Measurements from ENCODE around the gene VAMP7. TPM values are rescaled to one million over a fixed set of nuclear protein-coding genes. Genes with fewer than 3 reads are reported as not detected.

VAMP7 gene
- total RNA-seq, 1 donor from 2014 or later = 40.6 TPM

DNA sequence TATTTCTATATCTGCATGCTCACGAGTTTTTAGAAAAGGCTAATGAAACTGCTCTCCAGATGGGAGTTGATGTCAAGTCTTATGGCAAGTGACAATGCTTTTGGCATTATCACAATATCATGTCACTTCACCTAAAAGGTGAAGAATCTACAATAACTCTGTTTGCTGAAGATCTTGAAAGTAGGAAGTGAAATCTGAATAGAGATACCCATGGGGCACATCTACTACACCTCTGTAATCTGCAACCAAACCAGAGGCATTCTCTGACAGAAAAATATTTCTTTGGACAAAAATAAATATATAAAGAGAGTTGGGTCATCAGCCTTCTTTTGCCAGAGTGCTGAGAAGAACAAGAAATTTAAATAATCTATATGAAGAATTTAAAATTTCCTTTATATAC lies 3.9 kb upstream of the VAMP7 start:
- TF ChIP-seq CTCF (IDR thresholded peaks at IDR 0.05; ENCODE audit: insufficient read depth, low read length, poor library complexity, severe bottlenecking) = no peak
- no peak for DNase-seq (ENCODE audit: low read depth)
- Histone ChIP-seq H3K4me3 (ENCODE audit: low read depth, low read length) (no peak overlapping the region), H3K36me3 (ENCODE audit: control insufficient read depth, insufficient read depth, low read length) (no peaks in the 10 kb centered on the region), H3K27me3 (ENCODE audit: control insufficient read depth, insufficient read depth, low read length) (no peaks in the 10 kb centered on the region)

GRCh38 chrX:155880586-155881157 lies 473 bp upstream of the VAMP7 start:
- H3K4me3 ChIP-seq (ENCODE audit: low read depth, low read length) = peak overlapping the region; percentile 85
- TF ChIP-seq CTCF (IDR thresholded peaks at IDR 0.05; ENCODE audit: insufficient read depth, low read length, poor library complexity, severe bottlenecking) = no peak
- no peaks in the 10 kb centered on the region for H3K27me3 ChIP-seq (ENCODE audit: control insufficient read depth, insufficient read depth, low read length)
- no peak for DNase-seq (ENCODE audit: low read depth)
- H3K36me3 ChIP-seq (ENCODE audit: control insufficient read depth, insufficient read depth, low read length) = no peaks in the 10 kb centered on the region

DNA sequence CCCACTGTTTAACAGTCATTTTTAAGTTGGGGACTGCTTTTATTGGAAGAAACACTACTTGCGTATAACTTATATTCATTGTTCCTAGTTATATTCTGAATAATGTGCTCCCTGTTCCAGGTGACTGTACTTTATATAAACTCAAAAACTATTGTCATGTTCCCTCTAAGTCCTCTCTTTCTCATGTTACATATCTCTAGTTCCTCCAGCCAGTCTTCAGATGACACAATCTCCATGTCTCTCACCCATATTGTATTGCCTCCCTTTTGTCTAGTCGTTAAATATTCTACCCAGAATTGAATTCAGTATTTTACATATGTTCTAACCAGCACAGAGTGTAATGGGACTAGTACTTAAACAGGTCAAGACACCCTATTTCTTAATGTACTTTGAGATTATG lies 5.3 kb downstream of the VAMP7 start:
- no peak for DNase-seq (ENCODE audit: low read depth)
- H3K27me3 ChIP-seq (ENCODE audit: control insufficient read depth, insufficient read depth, low read length) = no peaks in the 10 kb centered on the region
- no peaks in the 10 kb centered on the region for H3K36me3 ChIP-seq (ENCODE audit: control insufficient read depth, insufficient read depth, low read length)
- no peak overlapping the region for H3K4me3 ChIP-seq (ENCODE audit: low read depth, low read length)
- no peak for TF ChIP-seq CTCF (IDR thresholded peaks at IDR 0.05; ENCODE audit: insufficient read depth, low read length, poor library complexity, severe bottlenecking)

GRCh38 chrX:155888139-155888538 lies 7.0 kb downstream of the VAMP7 start:
- Histone ChIP-seq H3K36me3 (ENCODE audit: control insufficient read depth, insufficient read depth, low read length) (no peaks in the 10 kb centered on the region), H3K4me3 (ENCODE audit: low read depth, low read length) (no peak overlapping the region), H3K27me3 (ENCODE audit: control insufficient read depth, insufficient read depth, low read length) (no peaks in the 10 kb centered on the region)
- DNase-seq (ENCODE audit: low read depth) = peak; percentile 65
- no peak for TF ChIP-seq CTCF (IDR thresholded peaks at IDR 0.05; ENCODE audit: insufficient read depth, low read length, poor library complexity, severe bottlenecking)

DNA sequence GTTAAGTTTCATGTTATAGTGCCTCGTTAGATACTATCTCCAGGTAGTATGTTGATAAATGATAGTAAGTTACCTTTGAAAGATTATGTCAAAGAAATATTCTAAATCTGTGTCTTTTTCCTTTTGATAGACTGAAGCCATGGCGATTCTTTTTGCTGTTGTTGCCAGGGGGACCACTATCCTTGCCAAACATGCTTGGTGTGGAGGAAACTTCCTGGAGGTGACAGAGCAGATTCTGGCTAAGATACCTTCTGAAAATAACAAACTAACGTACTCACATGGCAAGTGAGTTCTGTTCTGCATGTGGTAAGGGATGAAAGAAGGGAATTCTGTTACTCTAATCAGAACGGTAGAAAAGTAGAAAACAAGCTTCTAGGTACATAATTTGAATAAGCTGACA lies 8.2 kb downstream of the VAMP7 start:
- no peak for DNase-seq (ENCODE audit: low read depth)
- Histone ChIP-seq H3K36me3 (ENCODE audit: control insufficient read depth, insufficient read depth, low read length) (no peaks in the 10 kb centered on the region), H3K27me3 (ENCODE audit: control insufficient read depth, insufficient read depth, low read length) (no peaks in the 10 kb centered on the region), H3K4me3 (ENCODE audit: low read depth, low read length) (no peak overlapping the region)
- no peak for TF ChIP-seq CTCF (IDR thresholded peaks at IDR 0.05; ENCODE audit: insufficient read depth, low read length, poor library complexity, severe bottlenecking)

Measured in kidney epithelial cell (primary cell).